RWPE2 (cell line): ENCODE results near the gene ASIC2.
A peak's percentile ranks its signal among the peaks of the same experiment; 100 is the strongest.

Experiments
- ATAC-seq: fragments of 200-7000 bp; cut with Tn5 transposase; 3 replicates; pipeline ENCODE4 v1.9.1; 2021; ENCODE audit warnings: low read depth
- DNase-seq: peaks from one replicate; pipeline ENCODE4 v3.0.0-alpha.2; 2020; ENCODE audit warnings: low spot score
- H3K27ac ChIP-seq: fragments of 450-650 bp; 2 replicates; pipeline ENCODE4 v1.5.1; 2017; ENCODE audit warnings: mild to moderate bottlenecking; ENCODE audit not compliant: poor library complexity, severe bottlenecking
- H3K27me3 ChIP-seq: fragments of 250-450 bp; sonication (Bioruptor Pico); 2 replicates; pipeline ENCODE4 v1.5.1; 2021; ENCODE audit warnings: mild to moderate bottlenecking, moderate library complexity; ENCODE audit not compliant: insufficient read depth, poor library complexity, severe bottlenecking
- H3K36me3 ChIP-seq: fragments of 250-450 bp; sonication (Bioruptor Pico); 2 replicates; pipeline ENCODE4 v1.5.1; 2020; ENCODE audit warnings: low read depth, mild to moderate bottlenecking, moderate library complexity
- H3K4me1 ChIP-seq: fragments of 250-450 bp; sonication (Bioruptor Pico); 2 replicates; pipeline ENCODE4 v1.5.1; 2021; ENCODE audit warnings: mild to moderate bottlenecking, moderate library complexity; ENCODE audit not compliant: insufficient read depth, poor library complexity, severe bottlenecking
- H3K4me3 ChIP-seq: fragments of 250-450 bp; sonication (Bioruptor Pico); 2 replicates; pipeline ENCODE4 v1.5.1; 2021; ENCODE audit warnings: mild to moderate bottlenecking, moderate library complexity; ENCODE audit not compliant: severe bottlenecking
- H3K9me3 ChIP-seq: fragments of 250-450 bp; sonication (Bioruptor Pico); 2 replicates; pipeline ENCODE4 v1.5.1; 2021; ENCODE audit warnings: mild to moderate bottlenecking, moderate library complexity; ENCODE audit not compliant: severe bottlenecking
- TF ChIP-seq, protein P1 (sequence below): fragments of 450-650 bp; IDR thresholded peaks from one replicate; pipeline ENCODE4 v1.5.1; 2017; ENCODE audit warnings: mild to moderate bottlenecking, moderate library complexity; ENCODE audit not compliant: poor library complexity, severe bottlenecking

Gene ASIC2

DNA sequence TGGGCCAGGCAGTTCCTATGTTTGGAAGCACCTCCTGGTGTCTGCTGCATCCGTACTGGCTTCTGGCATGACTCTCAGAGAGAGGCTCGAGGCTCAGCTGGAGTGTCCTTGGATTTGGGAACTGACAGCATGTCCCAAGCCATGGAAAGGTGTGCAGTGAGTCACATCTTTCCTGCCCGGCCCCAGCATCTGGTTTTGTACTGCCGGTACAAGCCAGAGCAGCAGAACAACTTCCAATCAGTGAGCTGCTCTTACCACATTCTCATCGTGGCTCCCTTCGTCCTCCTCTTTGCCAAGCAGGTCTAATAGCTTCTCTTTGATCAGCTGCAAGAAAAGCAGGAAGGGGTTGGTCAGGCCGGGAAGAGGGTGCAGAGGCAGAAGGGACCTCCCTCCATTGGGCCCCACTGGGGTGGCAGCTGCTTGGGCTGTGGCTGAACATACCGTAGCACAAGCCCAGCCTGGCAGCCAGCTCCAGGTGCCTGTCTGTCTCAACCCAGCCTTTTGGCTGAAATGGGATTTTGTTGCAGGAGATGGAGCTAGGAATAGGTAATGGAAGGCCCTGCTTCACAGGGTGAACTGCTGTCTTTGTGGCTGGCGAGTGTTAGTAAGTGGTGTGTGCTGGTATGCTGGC is 277.3 kb downstream of the ASIC2 start:
- TF ChIP-seq, protein P1, sequence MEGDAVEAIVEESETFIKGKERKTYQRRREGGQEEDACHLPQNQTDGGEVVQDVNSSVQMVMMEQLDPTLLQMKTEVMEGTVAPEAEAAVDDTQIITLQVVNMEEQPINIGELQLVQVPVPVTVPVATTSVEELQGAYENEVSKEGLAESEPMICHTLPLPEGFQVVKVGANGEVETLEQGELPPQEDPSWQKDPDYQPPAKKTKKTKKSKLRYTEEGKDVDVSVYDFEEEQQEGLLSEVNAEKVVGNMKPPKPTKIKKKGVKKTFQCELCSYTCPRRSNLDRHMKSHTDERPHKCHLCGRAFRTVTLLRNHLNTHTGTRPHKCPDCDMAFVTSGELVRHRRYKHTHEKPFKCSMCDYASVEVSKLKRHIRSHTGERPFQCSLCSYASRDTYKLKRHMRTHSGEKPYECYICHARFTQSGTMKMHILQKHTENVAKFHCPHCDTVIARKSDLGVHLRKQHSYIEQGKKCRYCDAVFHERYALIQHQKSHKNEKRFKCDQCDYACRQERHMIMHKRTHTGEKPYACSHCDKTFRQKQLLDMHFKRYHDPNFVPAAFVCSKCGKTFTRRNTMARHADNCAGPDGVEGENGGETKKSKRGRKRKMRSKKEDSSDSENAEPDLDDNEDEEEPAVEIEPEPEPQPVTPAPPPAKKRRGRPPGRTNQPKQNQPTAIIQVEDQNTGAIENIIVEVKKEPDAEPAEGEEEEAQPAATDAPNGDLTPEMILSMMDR = no peak
- Histone ChIP-seq H3K27ac (no peak overlapping the region), H3K4me3 (no peak overlapping the region), H3K4me1 (peaks cover 31% of the 10 kb centered on the region), H3K9me3 (no peaks in the 10 kb centered on the region), H3K27me3 (no peaks in the 10 kb centered on the region), H3K36me3 (no peaks in the 10 kb centered on the region)
- ATAC-seq (peak; percentile 5; the same call in 1 of the 3 replicates), DNase-seq (no peak)

DNA sequence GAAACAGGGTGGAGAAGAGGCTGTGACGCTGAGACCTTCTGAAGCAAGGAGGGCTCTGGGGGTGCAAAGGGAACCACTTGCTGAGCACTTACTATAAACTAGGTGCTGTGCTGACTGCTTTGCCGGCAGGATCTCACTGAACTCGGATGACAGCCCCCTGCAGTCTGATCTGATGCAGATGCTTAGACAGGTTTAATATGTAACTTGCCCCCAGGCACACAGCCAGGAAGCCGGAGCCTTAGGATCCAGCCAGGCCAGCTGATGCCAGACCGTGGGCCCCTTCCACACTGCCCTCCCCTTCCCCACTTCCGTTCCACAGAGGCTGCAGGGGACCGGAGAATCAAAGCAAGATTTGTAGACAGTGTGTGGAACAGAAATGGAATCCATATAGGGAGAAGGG is 278.3 kb downstream of the ASIC2 start:
- Histone ChIP-seq H3K27ac (no peak overlapping the region), H3K4me3 (no peak overlapping the region), H3K9me3 (no peaks in the 10 kb centered on the region), H3K27me3 (no peaks in the 10 kb centered on the region), H3K36me3 (no peaks in the 10 kb centered on the region), H3K4me1 (peaks cover 31% of the 10 kb centered on the region)
- TF ChIP-seq, protein P1 = no peak
- DNase-seq (no peak), ATAC-seq (no peak)

DNA sequence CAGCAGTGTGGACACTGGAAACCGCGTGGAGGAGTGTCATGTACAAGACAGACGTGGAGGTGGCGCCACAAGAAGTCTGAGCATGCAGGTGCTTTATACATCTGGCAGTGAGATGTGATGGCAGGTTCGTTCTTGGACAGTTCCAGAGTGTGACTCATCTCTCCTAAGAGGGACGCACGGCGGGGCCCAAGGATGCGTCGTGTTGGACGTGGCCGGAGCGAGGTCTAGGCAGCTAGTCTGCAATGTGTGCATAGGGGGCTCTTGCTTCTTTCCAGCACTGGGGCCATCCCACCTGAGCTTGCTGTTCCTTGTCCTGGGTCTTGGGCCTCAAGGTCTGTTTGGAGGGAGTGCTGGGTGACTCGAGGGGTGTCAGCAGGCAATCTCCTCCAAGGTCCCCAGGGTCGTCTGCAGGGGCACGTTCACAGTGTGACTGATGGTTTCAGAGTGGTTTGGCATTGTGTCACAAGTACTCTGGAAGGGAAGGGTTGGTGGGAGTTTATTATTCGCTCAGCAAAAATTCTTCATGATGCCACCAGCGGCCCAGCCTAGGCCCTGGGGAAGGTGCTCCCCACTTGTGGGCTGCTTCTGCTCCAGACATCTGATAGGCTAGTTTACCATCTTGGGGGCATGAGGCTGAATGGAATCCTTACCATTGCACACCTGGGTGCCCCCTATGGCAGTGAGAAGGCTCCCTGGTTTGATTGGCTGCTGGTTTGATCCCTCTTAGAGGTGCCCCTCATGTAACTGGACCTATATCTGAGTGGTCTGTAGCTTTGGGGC is 279.3 kb downstream of the ASIC2 start:
- no peaks in the 10 kb centered on the region for H3K36me3 ChIP-seq
- no peaks in the 10 kb centered on the region for H3K9me3 ChIP-seq
- TF ChIP-seq, protein P1 = no peak
- H3K4me1 ChIP-seq = peaks cover 31% of the 10 kb centered on the region
- no peak for DNase-seq
- no peaks in the 10 kb centered on the region for H3K27me3 ChIP-seq
- ATAC-seq = no peak
- peak overlapping the region; percentile 62 for H3K27ac ChIP-seq
- no peak overlapping the region for H3K4me3 ChIP-seq

DNA sequence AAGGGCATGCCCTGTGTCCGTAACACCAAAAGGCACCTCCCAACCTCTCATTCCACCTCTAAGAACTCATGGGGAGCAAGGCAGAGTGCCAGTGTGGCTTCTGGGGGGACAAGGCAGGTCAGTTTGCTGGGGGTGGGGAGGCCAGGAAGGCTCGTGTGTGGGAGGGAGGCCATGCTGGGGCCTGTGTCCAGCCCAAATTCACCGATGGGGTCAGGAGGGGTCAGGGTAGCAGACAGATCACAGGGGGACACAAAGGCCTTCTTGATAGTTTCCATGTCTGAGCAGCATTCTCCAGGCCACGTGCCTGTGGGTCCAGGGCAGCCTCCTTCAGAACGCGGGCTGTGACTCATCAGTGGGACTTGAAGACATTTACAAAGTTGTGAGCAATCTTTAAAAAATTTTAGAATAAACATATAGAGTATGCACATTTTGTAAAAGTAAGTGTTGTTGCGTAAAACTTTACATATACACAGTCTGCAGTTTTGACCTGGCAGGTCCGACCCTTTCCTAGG is 280.5 kb downstream of the ASIC2 start:
- peak; percentile 87 for ATAC-seq
- Histone ChIP-seq H3K36me3 (no peaks in the 10 kb centered on the region), H3K27me3 (no peaks in the 10 kb centered on the region), H3K4me1 (peaks cover 31% of the 10 kb centered on the region), H3K9me3 (no peaks in the 10 kb centered on the region), H3K4me3 (no peak overlapping the region), H3K27ac (peak overlapping the region; percentile 62)
- TF ChIP-seq, protein P1 = no peak
- DNase-seq = peak; percentile 95

DNA sequence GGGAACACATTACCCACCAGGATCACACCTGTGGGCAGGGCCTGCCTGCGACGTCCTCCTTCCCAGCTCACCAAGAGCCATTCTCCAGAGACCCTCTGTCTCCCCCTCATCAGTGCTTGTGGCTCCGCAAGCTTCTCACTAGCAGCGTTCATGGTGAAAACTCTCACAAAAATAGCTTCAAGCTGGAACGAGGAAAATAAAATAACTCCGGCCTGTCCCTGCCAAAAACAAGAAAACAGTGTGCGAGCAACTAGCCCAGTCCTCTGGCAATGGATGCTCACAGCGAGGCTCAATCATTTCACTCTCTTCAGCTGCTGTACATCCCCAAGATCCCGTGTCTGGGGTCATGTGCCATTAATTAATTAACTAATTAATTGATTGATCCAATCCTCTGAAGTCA is 283.5 kb downstream of the ASIC2 start:
- TF ChIP-seq, protein P1 = no peak
- Histone ChIP-seq H3K4me1 (peaks cover 12% of the 10 kb centered on the region), H3K36me3 (no peaks in the 10 kb centered on the region), H3K27me3 (no peaks in the 10 kb centered on the region), H3K9me3 (no peaks in the 10 kb centered on the region), H3K27ac (no peak overlapping the region), H3K4me3 (no peak overlapping the region)
- DNase-seq = no peak
- ATAC-seq = no peak
